ENCODE measurements around the gene SRGAP2C.
"Not testable (repeated sequence)": the region's sequence is repeated elsewhere in the genome, so short reads cannot be mapped to it uniquely, and the experiment has no call there.

The SRGAP2C gene

DNA sequence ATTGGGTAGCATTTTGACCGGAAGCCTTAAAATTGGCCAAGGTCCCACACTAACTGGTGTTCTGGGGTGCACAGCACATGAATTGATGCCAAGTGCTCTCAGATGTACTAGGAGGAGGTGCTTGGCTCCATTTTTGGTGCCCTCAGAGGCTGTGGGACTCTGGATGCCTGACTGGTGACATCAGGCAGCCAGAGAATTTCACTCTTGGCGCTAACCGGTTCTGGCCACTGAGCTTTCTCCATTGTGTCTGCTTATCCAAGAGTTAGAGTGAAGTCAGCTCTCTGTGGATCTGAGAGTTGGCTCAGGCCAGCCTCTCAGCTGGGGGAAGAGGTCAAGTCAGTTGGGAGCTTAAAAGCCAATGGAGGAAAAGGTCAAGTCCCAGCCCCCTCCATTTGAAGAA lies 200.4 kb downstream of the SRGAP2C start:
- not testable (repeated sequence) for DNase-seq (ENCODE audit: low read depth)

DNA sequence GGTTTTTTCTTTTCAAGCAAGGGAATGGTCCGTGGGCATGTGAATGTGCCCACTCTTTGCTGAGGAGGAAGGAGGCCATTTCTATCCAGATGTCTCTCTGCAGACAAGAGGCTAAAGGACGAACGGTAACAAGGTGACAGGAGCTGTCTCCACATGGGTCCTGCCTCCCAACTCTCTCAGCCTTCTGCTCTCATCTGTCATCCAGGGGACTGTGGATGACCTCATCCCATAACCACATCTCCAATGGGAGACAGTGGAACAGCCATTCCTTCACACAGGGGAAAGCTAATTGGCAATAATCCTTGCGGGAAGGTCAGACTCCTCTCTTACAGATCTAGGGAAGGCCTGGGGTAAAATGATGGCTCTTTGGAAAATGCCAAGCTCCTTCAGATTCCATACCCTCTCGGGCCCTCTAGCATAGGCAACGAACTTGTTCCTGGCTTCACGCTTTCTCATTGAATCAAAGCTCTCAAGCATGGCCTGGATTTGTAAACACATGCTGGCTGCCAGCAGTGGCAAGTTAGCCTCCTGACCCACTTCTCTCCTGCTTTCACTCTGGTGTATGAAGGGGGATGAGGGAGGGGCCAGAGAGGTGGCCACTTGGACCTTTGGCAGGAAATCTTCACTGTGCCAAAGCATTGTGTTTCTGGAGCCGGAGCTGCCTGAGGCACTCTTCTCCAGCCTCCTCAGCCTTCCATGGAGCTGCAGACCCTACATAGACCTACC lies 201.0 kb downstream of the SRGAP2C start:
- not testable (repeated sequence) for DNase-seq (ENCODE audit: low read depth)

DNA sequence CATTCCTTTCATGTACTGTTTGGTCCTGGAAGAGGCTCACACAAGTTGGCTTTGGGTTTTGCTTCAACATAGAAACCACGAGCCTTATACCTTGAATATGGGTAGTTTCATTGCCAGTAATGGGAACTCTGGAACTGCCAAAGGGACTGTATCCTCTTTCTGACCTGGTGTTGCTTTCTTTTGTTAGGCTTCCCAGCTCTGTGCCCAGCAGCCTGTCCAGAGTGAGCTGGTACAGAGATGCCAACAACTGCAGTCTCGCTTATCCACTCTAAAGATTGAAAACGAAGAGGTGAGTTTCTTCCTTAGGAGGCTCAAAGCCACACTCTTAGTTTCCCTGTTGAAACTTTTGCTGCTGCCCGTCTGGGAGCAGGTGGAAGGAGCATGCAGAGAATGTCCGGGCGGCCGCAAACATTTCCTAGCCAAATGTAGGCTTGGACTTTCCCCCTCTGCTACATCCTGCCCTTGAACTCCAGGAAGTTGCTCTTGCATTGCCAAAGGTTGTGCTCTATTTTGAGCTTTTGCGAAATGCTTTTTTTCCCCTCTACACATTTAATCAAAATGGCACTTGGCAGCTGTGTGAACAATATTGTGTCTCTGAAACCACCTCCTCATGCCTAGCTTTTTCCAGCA lies 201.7 kb downstream of the SRGAP2C start:
- DNase-seq (ENCODE audit: low read depth): not testable (repeated sequence)

GRCh38 chr1:121389895-121390560 lies 205.3 kb downstream of the SRGAP2C start:
- DNase-seq (ENCODE audit: low read depth): not testable (repeated sequence)

DNA sequence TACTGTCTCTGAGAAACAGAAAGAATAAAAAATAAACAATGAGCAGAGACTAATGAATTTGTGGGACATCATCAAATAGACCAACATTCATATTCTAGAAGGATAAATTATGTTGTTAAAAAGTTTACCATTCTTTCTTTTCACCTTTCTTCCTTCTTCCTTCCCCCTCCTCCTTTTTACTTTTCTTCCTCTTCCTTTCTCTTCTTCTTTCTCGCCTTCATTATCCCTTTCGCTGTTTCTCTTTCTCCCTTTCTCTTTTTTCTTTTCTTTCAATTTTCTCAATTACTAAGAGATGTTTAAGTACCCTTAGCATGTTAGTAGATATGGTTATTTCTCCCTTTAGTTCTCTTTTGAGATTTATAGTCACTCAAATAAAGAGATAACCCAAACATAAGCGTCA lies 207.4 kb downstream of the SRGAP2C start:
- DNase-seq (ENCODE audit: low read depth): not testable (repeated sequence)

GRCh38 chr1:121395718-121396201 lies 211.0 kb downstream of the SRGAP2C start:
- DNase-seq (ENCODE audit: low read depth): not testable (repeated sequence)

DNA sequence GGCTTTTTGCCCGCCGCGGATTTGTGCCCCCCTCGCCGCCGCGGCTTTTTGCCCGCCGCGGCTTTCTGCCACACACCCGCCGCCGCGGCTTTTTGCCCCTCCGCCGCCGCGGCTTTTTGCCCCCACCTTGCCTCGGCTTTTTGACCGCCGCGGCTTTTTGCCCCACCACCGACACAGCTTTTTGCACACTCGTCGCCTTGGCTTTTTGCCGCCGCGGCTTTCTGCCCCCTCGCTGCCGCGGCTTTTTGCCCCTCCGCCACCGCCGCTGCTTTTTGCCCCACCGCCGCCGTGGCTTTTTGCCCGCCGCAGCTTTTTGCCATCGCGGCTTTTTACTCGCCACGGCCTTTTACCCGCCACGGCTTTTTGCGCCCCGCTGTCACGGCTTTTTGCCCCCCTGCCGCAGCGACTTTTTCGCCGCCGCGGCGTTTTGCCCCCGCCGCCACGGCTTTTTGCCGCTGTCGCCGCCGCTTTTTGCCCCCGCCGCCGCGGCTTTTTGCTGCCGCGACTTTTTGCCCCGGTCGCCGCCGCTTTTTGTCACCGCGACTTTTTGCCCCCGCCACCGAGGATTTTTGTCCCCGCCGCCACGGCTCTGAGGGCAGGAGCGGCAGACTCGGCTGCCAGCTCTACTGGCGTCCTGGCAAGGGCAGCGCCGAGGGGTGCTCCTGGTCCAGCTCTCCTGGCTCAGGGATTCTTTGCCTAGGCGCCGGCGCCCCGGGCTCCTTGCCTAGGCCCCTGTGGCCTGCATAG lies 211.7 kb downstream of the SRGAP2C start:
- DNase-seq (ENCODE audit: low read depth): not testable (repeated sequence)

- DNase-seq (ENCODE audit: low read depth): not testable (repeated sequence)
These were observed 212.3 kb downstream of the SRGAP2C start for GRCh38 chr1:121397101-121397500.

- DNase-seq (ENCODE audit: low read depth): not testable (repeated sequence)
These were observed 214.4 kb downstream of the SRGAP2C start for GRCh38 chr1:121399193-121399592.

GRCh38 chr1:121400108-121400507 lies 215.3 kb downstream of the SRGAP2C start:
- DNase-seq (ENCODE audit: low read depth): not testable (repeated sequence)

- DNase-seq (ENCODE audit: low read depth): not testable (repeated sequence)
These were observed 216.0 kb downstream of the SRGAP2C start for GRCh38 chr1:121400541-121401310.

DNA sequence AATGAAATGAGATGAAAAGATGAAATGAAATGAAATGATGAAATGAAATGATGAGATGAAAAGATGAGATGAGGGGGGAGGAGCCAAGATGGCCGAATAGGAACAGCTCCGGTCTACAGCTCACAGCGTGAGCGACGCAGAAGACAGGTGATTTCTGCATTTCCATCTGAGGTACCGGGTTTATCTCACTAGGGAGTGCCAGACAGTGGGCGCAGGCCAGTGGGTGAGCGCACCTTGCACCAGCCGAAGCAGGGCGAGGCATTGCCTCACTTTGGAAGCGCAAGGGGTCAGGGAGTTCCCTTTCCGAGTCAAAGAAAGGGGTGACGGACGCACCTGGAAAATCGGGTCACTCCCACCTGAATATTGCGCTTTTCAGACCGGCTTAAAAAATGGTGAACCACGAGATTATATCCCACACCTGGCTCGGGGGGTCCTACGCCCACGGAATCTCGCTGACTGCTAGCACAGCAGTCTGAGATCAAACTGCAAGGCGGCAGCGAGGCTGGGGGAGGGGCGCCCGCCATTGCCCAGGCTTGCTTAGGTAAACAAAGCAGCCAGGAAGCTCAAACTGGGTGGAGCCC lies 216.7 kb downstream of the SRGAP2C start:
- not testable (repeated sequence) for DNase-seq (ENCODE audit: low read depth)

DNA sequence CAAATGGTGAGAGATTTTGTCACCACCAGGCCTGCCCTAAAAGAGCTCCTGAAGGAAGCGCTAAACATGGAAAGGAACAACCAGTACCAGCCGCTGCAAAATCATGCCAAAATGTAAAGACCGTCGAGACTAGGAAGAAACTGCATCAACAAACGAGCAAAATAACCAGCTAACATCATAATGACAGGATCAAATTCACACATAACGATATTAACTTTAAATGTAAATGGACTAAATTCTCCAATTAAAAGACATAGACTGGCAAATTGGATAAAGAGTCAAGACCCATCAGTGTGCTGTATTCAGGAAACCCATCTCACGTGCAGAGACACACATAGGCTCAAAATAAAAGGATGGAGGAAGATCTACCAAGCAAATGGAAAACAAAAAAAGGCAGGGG lies 218.5 kb downstream of the SRGAP2C start:
- DNase-seq (ENCODE audit: low read depth): not testable (repeated sequence)

- no peak for DNase-seq (ENCODE audit: low read depth)
These were observed 223.6 kb downstream of the SRGAP2C start for GRCh38 chr1:121408354-121408753.

DNA sequence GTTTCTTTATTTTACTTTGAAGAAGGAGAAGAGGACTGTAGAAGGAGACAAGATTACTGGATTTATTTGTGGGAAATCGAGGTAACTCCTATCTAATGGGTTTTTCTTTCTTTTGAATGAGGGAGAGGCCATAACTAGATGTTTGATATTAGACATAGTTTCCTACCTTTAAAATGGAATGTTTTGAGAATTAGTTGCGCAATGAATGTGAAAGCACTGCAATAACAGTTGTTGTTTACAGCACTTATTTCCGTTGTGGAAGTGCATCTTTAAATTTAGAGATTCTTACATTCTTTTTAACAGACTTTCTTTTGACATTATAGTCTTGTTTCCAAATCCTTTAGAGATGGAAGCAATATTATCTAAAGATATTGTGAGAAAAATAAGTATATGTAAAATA lies 229.0 kb downstream of the SRGAP2C start:
- DNase-seq (ENCODE audit: low read depth): no peak

- DNase-seq (ENCODE audit: low read depth): no peak
These were observed 230.1 kb downstream of the SRGAP2C start for GRCh38 chr1:121414905-121415304.

DNA sequence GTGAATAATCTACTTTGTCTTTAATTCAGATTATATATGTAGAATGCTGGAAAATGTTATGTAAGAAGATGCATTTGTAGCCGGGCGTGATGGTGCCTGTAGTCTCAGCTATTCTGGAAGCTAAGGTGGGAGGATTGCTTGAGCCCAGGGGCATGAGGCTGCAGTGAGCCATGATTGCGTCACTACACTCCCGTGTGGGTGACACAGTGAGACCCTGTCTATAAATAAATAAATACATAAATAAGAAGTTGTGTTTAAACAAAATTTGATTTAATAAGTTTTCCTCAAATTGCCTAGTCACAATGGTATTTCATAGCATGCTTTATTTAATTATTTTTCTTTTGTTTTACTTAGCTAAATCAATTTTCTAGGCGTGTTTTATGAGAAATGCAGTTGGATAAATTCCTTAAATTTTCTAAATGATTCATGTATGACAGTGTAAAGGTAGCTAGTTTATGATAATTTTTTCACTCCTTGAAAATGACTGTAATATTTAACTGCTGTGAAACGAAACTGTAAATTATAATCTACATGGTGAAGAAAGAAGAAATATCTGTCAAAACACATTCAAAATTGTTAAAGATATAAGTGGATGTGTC lies 232.6 kb downstream of the SRGAP2C start:
- no peak for DNase-seq (ENCODE audit: low read depth)

- DNase-seq (ENCODE audit: low read depth): no peak
These were observed 233.7 kb downstream of the SRGAP2C start for GRCh38 chr1:121418369-121419049.

- DNase-seq (ENCODE audit: low read depth): not testable (repeated sequence)
These were observed 234.4 kb downstream of the SRGAP2C start for GRCh38 chr1:121419050-121419615.

DNA sequence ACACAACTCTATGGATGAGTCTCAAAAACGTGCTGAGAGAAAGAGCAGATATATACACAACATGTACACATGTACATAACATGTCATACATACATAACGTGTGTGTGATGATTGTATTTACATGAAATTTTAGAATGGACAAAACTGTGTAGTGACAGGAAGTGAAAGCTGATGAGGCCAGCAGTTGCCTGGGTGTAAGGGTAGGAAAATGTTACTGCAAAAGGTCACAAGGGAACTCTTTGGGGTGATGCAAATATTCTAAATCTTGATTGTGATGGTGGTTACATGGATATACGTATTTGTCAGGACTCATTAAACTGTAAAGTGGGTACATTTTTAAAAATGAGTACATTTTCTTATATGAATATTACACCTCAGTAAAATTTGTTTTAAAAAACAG lies 236.7 kb downstream of the SRGAP2C start:
- not testable (repeated sequence) for DNase-seq (ENCODE audit: low read depth)

Data from stimulated activated CD8-positive, alpha-beta memory T cell treated with anti-CD3 and anti-CD28 coated beads, Interleukin-7, amount 100 ng/mL, for 24 hours (primary cell).